Stimulated activated CD8-positive, alpha-beta memory T cell treated with anti-CD3 and anti-CD28 coated beads, Interleukin-4, amount 100 ng/mL, for 24 hours (primary cell): ENCODE results near the gene TRABD2B.

Experiments used
- DNase-seq: peaks from one replicate; pipeline ENCODE4 v3.0.0-alpha.2; 2020; ENCODE audit warnings: low read depth

The TRABD2B gene

DNA sequence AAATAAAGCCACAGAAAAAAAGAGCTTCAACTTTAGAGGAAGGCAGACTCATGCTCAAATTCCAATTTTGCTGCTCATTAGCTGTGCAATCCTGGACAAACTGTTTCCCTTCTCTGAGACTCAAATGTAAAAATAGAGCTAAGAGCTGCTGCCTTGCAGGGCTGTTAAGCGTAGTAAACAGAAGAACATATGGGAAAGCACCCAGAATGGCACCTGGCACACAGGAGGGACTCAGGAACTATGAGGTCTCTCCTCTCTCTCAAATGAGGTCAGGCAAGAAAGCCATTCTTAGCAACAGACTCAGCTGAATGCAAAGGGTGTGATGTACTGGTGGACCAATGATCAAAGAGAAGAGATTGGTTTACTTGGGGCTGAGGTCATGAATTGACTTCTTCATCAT, 61.3 kb downstream of the TRABD2B start:
- no peak for DNase-seq

DNA sequence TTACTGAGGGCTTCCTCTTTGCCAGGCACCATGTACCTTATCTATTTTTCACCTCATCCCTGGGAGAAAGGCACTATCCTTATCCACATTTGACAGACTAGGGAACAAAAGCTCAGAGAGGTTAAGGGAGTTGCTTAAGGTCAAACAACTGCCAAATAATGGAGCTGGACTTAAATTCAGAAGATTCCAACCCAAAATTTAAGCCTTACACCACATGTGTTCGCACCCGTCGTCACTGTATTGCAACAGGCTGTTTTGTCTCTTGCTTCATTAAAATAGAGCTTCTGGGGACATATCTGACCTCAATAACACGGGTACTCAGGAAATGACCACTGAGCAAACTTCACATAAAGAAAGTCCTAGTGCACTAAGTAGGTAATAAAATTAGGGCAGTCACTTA, 62.0 kb downstream of the TRABD2B start:
- no peak for DNase-seq

DNA sequence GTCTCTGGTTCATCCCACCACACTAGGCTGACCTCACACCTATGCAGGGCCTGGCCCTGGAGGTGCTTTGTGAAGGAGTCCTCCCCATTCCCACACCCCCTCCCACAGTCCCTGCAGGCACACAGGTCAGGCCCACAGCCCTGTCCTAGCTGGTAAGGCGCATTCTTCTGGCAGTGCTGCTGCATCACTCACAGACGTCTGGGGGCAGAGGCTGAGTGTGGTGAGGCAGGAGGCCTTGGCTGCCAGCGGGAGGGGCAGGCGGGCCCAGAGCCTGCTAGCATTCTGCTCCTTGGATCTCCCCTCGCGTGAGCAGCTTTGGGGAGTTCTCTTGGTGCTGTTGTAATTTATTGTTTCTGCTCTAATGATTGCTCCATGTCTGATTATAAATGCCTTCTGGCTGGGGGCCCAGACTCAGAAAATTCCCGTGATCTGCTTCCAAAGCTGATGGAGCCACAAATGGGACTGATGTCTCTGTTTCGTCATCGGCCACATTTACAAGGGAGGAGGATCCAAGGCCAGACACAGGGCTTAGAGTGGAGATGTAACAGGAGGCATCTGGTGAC, 62.9 kb downstream of the TRABD2B start:
- no peak for DNase-seq

DNA sequence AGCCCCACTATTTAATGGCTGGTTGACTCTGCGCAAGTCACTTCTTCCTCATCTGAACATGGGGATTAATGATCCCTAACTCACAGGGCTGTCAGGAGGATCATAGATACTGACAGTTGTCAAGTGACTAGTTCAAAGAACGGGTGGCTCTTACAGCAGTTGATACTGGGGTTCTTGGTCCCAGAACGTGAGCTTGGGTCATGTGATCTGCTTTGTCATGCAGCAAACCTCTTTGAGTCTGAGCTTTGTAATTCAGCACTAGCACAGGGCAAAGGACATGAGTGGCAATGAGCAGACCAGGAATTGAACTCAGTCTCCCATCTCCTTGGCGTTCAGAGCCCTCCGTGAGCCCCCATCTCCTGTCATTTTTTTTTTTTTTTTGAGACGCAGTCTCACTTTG, 64.4 kb downstream of the TRABD2B start:
- DNase-seq = no peak

DNA sequence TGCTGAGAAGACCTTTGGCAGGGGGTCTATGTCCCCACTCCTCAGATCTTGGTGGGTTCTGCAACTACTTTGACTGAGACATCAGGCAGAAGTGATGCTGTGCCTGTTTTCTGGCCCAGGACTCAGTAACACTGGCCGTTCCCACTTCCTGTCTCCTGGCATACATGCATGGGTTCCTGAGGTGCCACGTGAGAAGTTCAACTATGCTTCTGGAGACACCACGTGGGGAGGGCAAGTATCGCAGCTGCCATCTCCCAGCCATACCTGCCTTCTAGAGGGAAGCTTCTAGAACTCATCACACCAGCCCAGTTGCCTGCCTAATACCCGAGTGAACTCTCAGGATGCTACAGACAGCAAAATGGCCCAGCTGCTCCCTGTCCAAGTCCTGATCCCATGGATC, 65.8 kb downstream of the TRABD2B start:
- no peak for DNase-seq

DNA sequence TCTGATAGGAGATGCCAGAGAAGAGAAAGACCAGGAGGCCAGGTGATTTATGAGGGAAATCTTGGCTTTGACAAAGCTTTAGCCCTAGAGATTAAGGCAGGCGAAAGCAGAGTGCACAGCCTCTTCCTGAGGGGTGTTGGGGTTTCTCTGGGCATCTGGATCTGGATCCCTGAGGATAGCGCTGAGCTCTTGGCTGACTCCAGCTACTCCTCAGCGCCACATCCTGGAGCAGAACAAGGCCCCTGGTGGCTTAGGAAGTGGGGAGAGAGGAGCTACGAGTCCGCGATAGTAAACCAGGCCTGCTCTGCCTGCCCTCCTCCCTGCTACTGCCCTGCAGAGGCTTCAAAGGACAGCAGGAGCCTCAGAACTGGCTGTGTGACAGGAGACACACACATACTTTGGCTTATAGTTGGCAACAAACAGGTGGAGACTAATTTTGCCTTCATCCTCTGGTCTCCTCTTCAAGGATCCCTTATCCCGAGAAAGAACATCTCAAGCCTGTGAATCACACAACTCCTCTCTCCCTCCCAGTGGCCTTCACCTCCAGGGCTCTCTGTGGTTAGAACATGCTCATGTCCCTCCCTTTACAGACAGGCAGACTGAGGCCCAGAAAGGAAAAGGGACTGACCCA, 66.9 kb downstream of the TRABD2B start:
- DNase-seq = no peak

DNA sequence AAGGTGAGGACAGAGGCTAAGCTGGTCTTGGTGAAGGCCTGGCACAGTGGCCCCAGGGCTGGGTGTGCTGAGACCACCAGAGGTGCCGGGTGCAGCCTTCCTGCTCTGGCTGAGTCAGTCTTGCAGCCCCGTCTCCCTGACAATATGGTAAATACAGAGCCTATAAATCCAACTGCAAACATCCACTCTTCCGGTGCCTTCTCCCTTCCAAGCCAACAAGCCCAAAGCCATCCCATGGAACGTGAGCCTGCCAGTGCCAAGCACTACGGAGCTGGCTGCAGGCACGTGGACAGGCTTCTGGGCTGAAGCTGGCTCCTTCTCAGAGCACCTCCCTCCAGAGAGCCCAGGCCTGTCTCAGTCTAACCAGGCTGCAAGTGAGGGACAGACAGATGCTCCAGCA, 70.0 kb downstream of the TRABD2B start:
- no peak for DNase-seq

DNA sequence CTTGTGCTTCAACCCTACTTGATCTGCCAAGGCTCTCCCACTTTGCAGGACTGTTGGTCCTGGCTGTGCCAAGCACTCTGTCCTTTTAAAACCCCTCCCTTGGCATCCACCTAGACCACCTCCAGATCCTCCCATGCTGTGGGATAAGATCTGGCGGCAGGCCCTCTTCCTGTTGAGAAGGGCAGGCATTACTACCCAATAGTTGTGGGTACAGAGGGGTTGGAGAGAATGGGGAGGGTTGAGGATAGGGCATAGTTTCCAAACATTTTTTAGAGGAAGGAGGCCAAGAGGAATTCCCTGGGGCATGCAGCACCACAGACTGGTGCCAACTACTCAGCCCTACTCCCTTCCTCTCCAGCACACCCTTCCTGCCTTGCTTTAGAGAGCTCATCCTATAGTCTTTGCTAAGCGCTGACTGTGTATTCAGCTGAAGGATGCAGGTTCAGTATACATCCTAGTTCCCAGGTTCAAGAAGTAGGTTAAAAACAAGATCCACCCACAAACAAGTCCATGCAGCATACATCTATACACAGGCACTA, 70.7 kb downstream of the TRABD2B start:
- DNase-seq = no peak

DNA sequence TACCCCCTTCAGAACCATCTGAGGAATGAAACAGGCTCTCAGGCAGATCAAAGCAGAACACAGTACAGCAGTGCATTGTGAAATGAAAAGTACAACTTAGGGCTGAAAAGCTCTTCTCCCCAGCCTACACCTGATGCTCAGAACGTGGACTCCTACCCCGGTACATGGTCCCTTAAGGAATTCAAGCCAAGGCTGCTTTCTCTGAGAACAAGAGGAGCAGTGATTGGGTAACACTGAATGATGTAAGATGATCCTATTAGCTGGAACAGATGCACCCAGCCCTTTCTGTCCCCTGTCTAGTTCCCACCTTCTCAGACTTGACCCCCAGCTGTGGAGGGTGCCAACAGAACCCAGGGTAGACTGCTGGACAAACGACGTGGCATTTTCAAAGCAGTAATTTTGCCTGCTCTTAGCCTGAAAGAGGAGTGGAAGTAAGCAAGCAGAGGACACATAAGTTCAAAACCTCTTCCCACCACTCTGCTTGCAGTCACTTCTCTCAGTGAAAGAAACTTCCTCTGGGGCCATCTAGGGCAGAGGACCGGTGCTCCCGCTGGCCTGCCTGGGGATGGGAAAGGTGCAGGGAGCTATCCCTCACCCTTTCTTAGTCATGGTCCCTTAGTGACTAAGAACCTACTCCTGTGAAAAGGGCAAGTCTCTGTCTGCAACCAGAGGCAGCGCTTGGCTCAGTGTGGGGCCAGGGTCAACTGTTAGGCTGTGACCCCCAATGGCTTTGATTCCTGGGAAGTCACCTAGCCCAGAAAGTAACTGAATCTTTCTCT, 72.7 kb downstream of the TRABD2B start:
- DNase-seq = no peak

DNA sequence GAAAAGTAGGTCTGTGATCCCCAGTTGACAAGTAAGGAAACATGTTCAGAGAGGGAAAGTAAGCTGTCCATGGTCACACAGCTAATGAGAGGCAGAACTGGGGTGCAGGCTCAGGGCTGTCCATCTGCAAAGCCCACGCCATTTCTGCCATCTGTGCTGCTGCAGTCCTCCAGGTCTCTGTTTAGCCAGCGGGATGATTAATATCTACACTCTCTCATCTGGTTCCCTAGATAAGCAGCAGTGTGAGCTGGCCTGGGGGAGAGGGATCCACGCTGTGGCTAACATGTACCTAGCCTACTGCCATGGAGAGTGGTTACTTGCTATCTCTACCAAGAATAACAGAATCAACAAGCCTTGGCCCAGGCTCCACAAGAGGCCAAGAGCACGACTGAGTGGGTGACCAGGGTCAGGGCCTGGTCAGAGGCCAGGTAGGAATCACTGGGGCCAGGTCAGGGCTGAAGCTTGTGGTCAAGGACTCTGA, 75.2 kb downstream of the TRABD2B start:
- no peak for DNase-seq

DNA sequence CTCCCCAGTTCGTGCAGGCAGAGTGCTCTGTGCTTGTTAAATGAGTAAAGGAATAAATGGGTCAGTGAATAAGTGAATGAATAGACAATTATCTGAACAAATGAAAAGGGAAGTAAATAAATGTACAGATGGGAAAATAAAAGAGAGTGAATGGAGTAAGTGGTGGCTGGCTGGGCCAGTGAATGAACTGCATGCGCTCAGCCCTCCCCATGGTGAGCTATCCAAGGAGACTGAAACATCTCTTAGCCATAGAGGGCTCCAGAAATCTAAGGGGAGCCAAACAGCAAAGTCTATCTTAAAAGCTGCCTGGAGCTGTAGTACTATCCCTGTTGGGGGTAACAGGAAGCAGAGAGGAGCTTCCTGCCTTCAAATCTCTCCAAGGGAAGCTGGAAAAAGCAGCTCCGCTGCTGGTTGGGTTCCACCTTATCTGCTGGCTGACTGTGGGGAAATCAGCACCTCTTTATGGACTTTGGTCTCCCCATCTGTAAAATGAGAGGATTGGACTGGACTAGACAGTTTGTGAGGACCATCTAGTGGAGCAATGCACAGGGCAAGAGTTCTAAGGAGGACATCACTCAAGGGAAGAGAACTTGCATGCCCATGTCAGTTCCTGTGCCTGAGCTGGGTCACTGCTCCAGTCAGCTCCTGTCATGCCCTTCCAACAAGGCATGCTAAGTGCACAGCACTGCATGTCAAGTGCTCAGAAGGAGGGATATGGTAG, 77.9 kb downstream of the TRABD2B start:
- no peak for DNase-seq

DNA sequence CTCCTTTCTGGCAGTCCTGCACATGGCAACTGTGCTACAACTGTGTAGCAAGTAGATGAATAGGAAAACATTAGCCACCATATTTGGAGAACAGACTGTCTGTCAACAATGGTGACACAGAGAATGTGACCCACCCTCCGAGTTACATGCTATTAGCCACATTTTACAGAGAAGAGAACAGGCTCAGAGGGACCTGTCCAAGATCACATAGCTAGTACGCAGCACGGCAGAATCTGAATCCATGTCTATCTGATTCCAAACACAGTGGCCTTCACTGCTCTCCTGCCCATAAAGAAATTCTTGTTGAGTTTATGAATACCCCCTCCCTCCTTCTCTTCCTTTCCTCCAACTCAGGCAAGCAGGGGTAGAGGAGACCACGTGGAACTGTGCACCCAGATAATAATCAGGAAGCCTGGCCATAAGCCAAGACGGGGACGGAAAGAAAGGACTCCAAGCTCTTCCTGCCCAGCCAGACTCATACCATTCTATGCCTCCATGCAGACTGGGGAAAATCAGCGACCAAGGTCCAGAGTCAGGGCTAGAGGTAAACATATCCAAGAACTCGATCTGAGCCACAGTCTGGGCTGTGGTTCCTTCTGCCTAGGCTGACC, 78.8 kb downstream of the TRABD2B start:
- DNase-seq = no peak

DNA sequence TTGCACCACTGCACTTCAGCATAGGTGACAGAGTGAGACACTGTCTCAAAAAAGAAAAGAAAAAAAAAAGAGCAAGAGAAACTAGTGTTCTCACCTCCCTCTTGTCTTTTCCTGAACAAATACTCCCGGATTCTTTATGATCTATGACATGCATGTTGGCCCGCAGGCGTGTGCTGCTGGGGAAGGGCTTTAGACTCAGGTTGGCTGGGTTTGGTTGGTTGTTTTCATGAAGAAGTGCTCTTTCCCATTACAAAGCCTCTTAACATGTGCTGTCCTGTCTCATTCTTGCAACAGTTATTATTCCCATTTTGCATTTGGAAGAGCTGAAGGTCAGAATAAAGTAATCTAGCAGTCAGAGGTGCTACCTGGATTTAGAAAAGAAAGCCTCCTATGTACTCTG, 79.5 kb downstream of the TRABD2B start:
- no peak for DNase-seq

DNA sequence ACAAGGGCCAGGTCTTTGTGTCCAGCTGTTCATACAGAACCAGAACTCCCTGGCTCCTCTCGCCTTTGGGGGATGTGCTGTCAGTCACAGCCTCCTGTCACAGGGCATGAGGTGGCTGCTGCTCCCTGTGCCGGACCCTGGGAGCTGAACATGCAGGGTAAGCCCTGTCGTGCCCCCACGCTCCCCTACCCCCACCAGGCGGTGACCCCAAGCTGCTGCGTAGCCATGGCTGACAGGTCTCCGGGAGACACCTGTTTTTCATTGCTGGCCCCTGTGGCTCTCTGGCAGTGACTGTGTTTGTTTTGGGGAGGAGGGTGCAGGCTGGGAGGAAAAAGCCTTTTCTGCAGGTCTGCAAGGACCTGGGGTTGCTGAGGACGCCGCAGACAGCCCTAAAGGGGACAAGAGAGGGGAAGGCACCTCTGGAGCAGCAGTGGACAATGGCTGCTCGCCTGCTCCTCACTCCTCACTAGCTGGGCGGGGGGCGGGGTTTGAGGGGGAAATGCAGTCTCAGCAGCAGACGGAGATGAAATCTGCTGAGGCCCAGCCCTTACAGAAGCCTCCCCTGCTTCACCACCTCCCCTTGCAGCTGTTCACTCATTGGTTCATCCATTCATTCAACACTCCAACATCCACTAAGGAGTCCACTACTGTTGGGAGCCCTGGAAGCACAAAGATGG, 81.4 kb downstream of the TRABD2B start:
- no peak for DNase-seq

DNA sequence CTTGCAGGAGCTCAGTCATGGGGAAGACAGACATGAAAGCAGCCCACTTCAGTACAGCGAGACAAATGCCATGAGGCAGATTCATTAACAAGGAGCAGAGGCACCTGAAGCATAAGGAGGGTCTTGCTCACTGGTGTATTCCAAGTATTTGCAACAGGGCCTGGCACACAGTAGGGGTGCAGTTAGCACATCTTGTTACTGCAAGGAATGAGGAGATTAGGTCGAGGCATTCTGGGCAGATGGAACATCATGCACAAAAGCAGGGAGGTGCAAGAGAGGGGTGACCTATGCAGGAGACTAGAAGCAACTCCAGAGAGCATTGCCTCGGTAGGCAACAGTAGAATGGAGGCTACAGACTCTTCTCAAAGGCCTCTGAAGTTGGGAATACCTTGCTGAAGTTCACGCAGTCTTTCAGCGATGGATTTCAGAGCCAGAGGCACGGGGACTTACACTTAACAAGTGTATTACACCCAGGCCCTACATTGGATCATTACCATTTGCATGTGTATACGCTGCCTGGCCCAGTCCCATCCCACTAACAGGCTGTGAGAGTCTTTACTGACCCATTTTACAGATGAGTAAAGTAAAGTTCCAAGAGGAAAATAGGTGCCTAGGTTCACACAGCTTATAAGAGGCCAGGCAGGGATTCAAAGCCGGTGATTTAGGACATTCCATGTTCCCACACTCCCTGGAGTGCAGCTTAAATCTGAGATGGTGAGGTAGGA, 82.1 kb downstream of the TRABD2B start:
- no peak for DNase-seq

DNA sequence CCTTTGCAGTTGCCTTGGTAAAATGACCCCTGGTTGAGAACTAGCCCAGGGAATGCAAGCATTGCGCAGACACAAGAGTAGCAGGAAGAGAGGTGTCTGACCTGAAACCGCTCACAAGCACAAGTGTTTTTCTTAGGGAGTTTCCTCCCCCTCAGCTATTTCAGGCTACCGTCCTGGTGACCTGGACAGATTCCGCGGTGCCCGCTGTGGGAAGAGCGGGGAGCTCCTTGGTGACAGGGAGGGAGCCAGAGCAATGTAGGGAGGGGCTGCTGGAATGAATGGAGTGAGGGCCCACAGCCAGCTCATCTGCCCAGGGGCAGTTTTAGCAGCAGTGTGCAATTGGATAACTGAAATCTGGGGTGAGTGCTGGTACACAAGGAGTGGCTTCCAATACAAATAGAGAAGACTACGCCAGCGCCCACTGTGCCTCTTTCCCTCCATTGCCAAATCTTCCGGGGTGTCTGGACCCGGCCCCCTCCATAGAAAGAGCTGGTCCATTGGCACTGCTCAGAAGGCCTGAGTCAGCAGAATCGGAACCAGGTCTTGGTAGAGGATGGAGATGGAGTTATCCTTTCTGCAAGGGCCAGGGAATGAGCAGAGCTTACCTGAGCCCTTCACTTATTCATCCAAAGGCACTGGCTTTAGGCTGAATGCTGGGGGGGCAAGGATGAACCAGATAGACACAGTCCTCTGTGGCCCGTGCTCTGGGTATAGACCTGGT, 82.8 kb downstream of the TRABD2B start:
- DNase-seq = no peak

DNA sequence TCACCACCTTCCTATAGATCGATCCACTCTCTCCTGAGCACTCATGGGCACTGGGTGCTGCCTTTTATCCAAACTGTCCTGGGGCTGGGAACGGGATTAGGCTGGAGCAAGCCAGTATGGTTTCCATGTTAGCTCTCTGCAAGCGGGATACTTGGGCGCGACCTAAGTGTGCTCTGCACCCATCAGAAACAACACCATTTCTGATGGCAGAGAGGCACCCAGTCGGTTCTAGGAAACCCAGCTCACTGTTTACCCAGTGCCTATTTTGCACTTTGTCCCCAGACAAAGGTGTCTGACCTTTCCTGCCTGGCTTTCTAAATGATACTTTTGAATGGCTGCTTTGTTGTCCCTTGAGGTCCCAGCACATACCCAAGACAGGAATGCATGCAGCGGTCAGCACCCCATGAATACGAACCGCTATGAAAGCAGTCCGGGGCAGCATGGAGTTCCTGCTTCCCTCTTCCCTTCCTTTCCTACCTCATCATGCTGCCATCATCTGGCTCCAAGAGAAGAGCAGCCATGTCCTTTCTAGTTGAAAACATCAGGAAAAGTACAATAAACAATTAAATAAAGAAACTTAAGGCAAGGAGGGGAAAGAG, 83.9 kb downstream of the TRABD2B start:
- no peak for DNase-seq

DNA sequence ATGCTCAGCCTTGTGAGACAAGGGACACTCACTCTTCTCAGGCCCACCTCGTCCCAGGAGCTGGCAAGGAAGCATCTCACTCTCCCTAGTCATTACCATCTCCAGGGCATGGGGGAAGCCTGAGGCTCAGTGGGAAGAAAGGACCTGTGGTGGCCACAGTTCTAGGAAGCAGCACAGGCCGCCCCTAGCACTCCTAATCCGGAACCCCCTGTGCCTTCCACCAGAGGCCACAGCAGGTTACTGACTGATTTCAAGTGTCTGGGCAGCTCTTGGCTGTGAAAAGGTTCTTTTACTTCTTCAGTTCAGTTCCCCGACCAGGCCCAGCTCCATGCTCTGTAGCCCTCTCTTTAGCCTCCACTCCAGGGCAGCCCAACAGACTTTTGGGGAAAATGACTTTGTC, 84.4 kb downstream of the TRABD2B start:
- DNase-seq = no peak

DNA sequence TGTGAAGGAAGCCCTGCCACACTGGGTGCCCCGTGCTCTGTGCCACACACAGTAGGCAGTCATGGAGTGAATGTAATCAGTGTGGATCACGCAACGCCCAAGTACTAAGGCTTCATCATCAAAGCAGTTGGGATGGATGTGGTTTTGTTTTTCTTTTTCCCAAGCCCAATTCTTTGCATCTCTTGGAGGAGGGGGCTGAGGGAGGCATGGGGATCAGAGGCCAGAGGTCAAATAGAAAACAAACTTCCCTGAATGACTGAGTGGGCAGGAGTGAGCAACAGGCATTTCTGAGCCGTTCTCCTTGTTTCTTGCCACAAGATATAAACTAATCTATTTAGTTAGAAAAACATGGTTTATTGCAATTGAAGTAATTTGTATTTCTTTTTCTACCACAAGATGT, 85.3 kb downstream of the TRABD2B start:
- DNase-seq = no peak

DNA sequence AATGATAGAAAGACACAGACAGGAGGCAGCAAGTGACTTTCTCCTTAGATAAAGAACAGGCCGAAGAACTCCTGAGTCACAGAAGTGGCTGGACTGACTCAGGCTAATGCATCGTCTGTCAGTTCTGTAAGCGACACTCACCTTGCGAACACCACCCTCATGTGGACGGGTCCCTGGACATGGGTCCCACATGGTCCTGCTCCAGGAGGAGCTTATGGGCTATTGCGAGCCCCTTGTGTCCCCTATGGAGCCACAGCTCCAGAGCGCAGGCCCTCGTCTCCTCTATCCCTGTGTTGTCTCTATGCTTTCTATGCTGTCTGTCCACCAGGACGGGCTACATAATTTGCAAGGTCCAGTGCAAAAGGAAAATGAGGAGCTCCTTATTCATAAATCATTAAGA, 85.8 kb downstream of the TRABD2B start:
- no peak for DNase-seq
